ENCODE results near the gene PDGFD.

PDGFD gene

DNA sequence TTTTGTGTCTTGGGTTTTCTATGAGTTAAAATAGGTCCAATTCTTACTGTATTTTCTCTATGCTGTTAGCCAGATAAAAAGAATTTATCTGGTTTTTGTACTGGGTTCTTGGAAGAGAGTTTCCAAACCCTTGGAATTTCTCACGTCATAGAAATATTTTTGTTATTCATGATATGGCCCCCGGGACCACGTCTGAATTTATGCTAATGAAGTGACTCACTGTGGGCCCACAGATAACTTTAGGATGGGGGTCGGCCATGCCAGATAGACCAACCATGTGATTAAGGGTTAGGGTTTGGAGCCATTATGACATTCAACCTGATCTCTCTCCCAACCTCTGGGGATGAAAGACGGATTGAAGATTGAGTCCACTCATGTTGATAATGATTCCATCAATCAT, 163.1 kb downstream of the PDGFD start:
- no peak for DNase-seq (ENCODE audit: low read depth, low spot score)

DNA sequence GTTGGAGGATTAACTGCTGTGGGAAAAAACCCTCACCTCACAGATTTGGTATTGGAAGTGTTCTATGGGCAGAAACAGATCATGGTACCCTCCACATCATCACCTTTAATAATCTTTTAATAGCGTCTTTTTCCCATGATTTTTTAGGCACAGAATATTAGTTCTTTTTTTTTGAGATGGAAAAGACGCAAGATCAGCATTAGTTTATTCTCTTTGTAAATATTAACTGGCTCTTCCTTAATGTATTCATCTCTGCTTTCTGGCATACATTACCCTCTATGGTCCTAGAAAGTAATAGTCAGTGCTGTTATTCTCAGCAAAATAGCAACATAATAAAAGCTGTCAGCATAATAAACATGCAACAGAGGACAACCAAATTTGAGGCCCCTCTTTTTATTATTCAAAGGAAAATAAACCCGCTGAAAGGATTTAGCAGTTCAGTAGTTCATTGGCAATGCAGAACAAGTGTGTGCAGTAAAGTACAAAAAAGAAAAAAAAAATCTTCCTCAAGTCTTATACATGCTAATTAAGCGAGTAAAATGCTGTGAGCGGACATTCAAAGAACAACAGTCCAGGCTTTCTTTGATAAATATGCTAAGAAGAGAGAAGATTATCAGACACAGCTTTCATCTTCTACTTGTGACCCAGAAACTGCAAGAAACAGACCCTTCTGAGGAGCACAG, 165.0 kb downstream of the PDGFD start:
- DNase-seq (ENCODE audit: low read depth, low spot score): no peak

DNA sequence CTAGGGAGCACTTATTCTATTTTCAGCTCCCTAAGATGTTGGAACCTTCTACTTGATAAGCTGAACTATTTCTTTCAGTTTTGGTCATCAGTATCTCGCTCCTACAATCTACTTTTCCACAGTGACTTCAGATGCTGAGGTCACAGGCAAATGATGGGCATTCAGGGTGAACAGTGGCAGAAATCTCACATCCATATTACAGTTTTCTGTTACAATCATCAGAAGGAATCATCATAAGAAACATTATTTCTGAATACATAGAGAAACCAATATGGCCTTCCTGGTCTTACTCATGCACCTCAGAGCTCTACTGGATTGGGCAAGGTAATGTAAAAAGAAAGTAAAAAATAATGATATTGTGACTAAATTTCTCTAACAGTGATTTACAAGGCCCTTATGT, 166.9 kb downstream of the PDGFD start:
- no peak for DNase-seq (ENCODE audit: low read depth, low spot score)

DNA sequence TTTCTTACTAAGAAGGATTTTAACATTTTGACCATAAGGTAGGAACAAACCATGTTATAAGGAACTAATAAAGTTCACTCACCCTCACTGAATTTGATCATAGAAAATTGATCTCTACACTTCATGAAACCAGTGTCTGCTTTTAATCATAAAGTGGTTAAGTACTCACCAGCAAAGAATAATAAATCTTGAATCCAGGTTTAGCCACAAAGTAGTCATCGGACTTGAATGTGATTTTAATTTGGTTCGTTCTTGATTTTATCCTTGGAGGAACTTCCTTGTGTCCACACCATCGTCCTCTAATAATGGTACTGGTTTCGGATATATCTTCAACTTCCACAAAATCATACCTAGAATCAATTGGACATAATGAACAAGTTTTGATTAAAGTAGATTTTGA, 168.1 kb downstream of the PDGFD start:
- DNase-seq (ENCODE audit: low read depth, low spot score): no peak

DNA sequence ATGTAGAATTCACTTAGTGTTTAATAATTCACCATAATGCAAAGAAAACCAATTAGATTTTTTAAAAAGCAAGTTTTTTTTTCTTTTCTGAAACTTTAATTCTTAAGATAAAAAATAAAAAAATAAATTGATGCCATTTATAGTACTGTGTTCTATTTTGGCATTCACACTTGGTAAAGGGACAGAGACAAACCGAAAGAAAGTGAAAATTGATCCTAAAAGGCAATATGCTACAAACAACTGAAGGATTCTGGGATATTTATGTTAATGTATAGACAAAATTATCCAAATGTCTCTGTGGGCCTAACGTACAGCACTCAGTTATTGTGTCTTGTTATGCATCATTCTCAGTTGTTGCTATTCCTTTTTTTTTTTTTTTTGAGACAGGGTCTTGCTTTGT, 169.4 kb downstream of the PDGFD start:
- no peak for DNase-seq (ENCODE audit: low read depth, low spot score)

DNA sequence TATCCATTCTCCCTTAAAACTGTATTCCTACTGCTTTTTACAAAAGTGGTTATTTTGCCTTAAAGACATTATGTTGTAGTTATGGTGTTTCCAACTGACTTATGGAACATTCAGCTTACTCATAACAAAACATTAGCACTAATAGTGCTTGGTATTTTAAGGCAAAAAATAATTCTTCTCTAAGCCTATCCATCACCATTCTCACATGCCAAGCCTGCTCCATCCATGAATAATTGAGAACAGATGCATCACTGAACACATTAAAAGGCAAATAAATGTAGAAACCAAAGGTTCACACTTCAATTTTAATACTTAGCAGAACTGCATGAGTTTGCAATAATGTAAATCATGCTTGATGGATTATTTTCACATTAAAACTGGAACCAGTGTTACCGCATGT, 169.9 kb downstream of the PDGFD start:
- no peak for DNase-seq (ENCODE audit: low read depth, low spot score)

DNA sequence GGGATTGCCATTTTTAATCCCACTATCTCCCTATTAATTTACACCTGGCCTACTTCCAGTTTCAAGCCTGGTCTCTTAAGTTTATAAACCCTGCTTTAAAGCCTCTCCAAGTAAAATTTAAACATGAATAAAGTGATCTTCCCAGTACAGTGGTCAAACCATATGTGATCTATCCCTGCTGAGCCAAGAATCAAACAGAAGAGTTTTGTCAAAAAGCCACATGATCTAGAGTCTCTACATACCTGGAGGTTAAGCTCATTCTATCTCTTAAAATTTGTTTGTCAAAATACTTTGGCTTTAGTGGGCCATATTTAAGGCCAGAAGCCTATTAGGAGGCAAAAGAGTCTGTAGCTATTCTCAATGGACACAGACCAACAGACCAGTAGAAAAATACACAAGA, 170.4 kb downstream of the PDGFD start:
- DNase-seq (ENCODE audit: low read depth, low spot score): no peak

DNA sequence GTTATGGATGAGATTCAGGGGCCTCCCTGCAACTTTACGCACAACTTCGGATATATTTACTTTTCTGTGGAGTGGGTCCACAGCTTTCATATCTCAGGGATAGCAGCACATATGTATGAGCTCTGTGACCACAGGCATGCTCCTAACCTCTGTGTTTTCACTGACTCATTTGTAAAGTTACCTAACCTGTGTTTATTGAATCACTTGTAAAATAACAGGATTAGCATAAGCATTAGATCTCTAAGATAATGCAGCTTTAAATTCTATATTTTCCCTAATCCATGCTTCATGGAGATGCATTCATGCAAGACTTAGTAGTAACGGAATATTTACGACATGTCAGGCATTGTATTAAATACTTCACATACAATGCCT, 175.4 kb downstream of the PDGFD start:
- DNase-seq (ENCODE audit: low read depth, low spot score): no peak

DNA sequence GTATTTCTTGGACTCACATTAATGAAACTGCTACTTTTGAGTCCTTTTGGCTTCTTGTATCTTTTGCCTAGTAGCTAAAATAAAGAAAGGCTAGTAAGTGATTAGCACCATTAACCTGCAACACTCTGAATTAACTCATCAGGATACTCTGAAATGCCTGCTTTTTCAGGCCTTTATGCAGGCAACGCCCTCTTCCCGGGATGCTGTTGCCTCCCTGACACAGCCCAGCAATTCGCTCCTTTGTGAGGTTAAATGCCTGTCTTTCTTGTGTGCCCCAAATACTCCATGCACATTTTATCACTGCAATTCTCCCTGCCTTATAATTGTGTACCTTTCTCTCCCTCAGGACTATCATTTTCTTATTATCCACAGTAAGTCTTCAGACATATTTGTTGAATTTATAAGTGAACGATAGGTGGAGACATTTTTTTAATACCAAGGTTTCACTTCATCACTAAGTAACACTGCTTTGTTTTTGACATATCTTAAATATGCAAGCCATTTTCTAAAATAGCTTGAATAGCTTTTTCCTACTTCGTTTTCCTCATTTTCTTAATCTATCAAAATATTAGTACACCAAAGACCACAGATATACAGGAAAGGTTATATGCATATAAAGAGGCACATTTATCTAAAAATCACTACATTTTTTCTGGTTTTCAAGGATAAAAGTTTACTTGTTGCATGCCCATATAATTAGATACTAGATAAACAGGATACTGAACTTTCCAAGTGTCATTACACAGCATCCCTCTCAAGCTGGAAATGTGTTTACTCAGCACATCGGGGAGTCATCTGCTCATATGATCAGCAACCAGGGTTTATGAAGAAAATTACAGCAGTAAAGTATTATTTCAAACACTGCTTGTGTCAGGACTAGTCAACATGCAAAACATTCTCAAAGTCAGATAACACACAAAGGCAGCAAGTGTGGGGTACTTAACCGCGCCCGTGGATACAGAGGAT, 176.0 kb downstream of the PDGFD start:
- no peak for DNase-seq (ENCODE audit: low read depth, low spot score)

DNA sequence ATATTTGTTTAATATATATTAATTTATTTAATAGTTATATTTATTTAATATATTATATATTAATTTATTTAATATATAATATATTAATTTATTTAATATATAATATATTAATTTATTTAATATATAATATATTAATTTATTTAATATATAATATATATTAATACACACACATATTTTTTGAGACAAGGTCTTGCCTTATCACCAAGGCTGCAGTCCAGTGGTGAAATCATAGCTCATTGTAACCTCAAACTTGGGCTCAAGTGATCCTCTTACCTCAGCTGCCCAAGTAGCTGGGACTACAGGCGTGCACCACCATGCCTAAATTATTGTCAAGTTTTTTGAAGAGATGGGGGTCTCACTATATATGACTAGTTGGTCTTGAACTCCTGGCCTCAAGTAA, 178.9 kb downstream of the PDGFD start:
- DNase-seq (ENCODE audit: low read depth, low spot score): no peak

DNA sequence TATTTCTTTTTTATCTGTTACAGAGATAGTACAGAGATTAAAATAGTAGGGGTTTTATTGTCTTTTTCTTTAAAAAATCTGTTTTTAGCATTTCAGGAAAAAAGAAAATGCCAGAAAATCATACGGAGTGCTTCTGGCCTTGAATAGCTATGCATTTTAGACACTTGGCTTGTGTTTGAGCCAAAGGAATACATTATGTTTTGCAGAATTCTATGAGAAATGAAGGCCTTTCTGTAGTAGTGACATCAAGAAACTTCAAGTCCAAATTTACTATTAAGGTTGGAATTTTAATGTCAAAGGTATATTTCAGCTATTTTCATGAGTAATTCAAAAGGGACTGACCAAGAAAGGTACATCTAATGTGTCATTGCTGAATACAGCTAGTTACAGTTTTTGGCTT, 183.8 kb downstream of the PDGFD start:
- no peak for DNase-seq (ENCODE audit: low read depth, low spot score)

DNA sequence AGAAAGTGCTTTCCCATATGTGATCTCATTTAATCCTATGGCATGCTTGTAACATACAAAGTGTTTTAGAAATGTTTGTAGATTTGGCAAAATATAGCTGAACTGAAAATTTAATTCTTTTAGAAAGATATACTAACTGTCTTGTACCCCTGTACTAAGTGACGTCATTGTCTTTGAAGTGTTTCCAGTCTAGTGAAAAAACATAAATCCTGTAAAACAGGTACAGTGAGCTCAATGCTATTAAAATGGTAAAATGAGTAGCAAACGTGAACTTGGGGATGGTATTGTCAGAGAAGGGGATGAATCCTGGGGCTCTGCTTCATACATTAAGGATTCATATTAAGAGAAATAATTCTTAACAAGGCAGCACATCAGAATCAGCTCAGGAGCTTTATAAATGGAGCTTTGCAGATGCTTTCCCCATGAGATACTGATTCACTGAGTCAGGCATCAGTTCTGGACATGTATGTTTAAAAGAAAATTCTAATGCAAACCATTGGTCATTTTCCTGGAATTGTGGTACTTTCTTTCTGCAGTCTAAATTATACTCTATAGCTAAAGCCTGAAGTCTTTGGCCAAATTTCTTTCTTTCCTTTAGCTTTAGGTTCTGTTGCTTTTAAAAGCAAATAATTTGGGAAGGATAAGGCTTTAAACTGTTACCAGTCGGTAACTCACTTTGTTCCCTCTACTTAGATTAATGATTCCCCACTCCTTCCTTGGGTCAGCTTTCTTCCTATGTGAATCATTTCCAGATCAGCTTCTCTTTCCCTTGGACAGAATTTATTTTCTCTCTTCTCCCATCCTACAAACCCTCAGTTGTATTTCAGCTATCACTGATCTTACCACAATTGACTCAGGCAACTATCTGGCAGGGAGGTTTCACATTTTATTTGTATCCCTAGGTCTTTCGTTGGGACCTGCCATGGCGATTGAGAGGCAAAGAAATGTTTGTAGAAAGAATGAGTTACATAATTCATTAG, 185.0 kb downstream of the PDGFD start:
- no peak for DNase-seq (ENCODE audit: low read depth, low spot score)

DNA sequence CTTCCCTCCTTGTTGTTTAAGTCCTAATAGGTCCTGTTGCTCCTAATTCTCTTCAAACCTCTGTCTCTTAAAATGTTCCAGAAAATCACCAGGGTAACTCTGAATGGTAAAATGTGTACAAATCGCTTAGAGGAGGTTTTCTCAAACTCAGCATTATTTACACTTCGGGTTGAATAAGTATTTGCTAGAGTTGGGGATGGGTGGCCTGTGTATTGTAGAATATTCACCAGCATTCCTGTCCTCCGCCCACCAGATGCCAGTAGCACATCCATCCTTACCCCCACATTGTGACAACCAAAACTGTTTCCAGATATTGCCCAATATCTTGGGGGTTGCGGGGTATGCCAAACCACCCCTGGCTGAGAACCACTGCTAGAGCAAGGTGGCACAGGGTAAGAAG, 191.9 kb downstream of the PDGFD start:
- no peak for DNase-seq (ENCODE audit: low read depth, low spot score)

DNA sequence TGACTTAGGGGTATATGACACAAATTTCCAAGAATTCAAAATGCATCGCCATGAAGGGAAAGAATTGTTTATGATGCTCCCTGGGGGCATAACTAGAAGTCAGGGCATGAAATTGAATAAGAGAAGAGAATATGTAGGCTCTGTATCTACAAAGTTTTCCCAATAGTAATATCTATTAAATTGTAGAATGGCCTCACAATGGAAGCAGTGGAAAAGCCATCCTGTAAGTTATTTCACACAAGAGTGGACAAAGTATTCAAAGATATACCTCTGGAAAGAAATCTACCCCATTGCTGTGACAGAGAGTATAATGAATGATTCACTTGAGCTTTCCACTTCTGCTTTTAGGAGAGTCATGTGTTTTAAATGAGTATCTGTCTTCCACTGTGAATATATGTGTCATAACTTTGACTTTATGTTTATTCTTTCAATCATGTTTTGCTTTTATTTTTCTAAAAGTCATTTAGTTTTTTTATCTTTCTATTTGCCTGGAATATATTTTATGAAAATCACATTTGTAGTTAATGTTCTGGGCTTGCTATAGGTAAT, 193.2 kb downstream of the PDGFD start:
- DNase-seq (ENCODE audit: low read depth, low spot score): no peak

DNA sequence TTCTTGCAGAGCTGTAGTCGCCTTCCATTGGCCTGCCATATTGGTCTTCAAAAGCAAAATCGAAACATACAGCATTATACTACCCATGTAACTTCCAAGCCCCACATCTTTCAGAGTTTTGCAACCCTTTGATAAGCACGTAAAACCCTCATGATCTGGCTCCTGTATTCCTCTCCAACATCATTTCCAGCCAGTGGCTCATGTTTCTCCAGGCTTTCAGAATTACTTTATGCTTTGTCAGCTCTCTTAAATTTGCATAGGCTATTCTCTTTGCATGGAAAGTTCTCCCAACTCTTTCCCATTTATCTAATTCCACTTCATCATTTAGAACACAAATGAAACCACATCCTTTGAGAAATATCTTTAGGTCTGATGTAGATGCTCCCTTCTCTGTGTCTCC, 195.3 kb downstream of the PDGFD start:
- no peak for DNase-seq (ENCODE audit: low read depth, low spot score)

DNA sequence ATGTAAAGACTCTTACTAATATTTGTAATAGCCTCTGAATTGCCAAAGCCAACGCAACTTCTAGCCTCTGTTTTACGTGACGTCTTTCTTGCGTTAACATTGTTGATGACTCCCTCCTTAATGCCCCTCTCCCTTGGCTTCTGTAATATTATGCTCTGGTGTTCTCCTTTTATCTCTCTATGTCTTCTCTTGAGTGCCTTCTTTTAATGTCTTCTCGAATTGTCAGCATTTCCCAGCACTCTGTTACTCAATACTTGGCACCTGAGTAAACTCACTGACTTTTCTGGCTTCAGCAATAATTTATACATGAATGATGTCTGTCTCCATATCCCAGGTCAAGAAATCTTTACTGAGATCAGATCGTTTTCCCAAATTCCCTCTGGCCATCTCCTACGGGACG, 196.0 kb downstream of the PDGFD start:
- DNase-seq (ENCODE audit: low read depth, low spot score): no peak

DNA sequence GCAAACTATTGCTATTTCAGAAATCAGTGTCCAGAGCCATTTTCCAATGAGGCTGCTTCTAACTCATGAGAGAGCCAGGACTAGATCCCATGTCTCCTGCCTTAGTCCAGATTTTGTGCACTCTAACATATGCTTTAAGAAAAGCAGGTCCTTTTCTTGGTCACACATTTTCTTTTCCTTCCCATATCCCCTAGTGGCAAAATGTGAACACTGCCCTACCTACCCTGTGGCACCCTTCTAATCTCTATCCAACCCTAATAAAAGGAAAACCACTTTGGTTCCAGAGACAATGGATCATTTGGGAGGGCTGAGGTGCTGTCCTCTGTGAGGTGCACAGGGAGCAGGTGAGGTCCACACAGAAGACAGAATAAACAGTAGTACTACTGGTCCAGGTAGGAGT, 199.6 kb downstream of the PDGFD start:
- DNase-seq (ENCODE audit: low read depth, low spot score): no peak

DNA sequence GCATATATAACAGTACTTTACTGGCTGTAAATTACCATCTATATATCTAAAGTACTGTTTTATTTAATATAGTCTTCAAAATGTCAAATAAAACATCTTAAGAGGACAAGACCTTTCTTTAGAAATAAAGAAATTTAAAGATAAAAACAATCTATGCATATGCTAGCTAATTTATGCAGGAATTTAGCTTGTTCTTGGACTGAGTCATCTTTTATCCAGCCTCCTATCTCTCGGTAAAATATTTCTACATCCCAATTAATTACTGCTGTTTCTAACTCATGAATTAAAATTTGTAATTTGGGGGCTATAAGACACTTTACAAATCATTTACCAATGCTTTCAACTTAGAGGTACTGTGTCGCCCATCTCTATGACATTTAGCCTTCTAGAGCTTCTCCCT, 200.3 kb downstream of the PDGFD start:
- no peak for DNase-seq (ENCODE audit: low read depth, low spot score)

DNA sequence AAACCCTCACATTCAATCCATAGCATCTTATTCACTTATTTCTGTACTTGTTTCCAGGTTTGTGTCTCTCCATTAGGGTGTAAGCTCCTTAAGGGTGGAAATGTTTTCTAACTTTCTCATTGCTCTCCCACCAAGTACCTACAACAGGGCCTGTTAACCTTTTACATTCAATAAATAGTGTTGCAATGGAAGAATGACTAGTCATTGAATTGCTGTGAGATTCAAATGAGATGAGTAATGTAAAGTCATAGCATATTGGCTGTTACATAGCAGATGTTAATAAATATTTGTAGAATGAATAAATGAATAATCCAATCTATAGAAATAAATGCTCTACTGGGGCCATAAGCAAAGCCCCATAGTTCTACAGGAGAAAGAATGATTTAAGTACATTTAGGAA, 202.9 kb downstream of the PDGFD start:
- DNase-seq (ENCODE audit: low read depth, low spot score): no peak

DNA sequence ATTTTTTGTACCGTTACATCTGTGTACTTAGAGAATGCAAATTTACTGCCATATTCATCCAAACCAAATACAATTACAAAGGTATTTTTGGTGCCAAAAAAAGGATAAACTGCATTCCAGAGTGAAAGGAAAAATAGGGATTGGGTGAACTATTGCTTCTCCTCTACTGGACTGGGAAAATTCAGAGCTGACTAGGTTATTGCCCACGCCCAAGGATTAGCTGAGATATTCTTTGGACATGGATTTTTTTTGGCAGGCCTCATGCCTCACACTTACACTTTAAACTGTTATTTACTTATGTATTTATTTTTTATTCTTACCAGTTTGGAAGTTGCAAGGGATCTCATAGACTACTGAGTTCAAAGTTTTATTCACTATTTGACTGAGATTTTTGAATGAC, 203.8 kb downstream of the PDGFD start:
- no peak for DNase-seq (ENCODE audit: low read depth, low spot score)

DNA sequence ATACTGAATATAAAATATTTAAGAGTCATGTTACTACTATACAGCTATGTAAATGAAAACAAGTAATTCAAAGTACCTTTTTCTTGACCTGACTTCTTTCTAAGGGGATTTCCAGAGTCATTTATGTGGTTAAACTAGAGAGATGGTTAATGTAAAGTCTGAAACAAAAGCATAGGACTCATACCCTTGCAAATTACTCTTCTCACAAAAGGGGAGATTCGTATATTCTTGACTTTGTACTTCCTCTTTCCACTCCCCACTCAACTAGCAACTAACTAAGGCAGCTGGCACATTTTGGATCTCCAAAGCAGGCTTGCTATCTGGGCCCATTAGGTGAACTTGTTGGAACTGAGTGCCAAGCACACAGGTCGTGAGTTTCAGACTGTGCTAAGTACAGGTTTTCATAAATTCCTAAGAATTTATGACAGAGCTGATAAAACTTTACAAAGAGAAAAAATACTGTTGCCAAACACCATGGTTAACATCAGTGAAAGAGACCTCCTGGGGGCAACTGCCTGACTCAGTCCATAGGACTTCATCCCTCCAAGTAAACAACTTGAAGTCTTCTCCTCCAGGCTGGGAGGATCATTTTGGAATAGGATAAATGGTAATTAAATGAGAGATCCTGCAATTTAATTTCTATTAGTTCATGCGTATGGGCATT, 204.5 kb downstream of the PDGFD start:
- DNase-seq (ENCODE audit: low read depth, low spot score): no peak
